ENCODE measurements around the gene BMAL2. TPM values are rescaled to one million over a fixed set of nuclear protein-coding genes. Genes with fewer than 3 reads are reported as not detected.

The BMAL2 gene
- total and polyA plus RNA-seq, 12 donors, result 0.40 to 2.5 (median 1.1) TPM

GRCh38 chr12:27361372-27361771, 28.7 kb downstream of the BMAL2 start:
- WGBS, 4 donors, result 87 to 91% (median 88%) methylated on average over 2 of the region's 2 CpGs
- Histone ChIP-seq H3K4me3 (no peak overlapping the region), H3K4me1 (replicated peaks in 1 of 2) (no peaks in the 10 kb centered on the region), H3K27ac (no peak overlapping the region), H3K27me3 (no peaks in the 10 kb centered on the region), H3K36me3 (replicated peaks in 1 of 2) (no peaks in the 10 kb centered on the region), H3K9me3 (replicated peaks in 1 of 3) (no peaks in the 10 kb centered on the region)
- no peak for DNase-seq
- TF ChIP-seq CTCF (IDR thresholded peaks at IDR 0.05) (no peak), POLR2A (IDR thresholded peaks at IDR 0.05) (no peak)
- intact Hi-C loops (cut with DNase I), result no loop called here

- WGBS, 4 donors, result 57 to 76% (median 63%) methylated on average over 3 of the region's 3 CpGs
- DNase-seq, result no peak
- H3K27me3 ChIP-seq, result no peaks in the 10 kb centered on the region
Measured at GRCh38 chr12:27366621-27367020, 34.0 kb downstream of the BMAL2 start.

GRCh38 chr12:27367078-27367477, 34.4 kb downstream of the BMAL2 start:
- H3K27ac ChIP-seq, result no peak overlapping the region
- TF ChIP-seq CTCF (IDR thresholded peaks at IDR 0.05), result no peak
- TF ChIP-seq POLR2A (IDR thresholded peaks at IDR 0.05), result no peak
- no peaks in the 10 kb centered on the region for H3K36me3 ChIP-seq (replicated peaks in 1 of 2)
- DNase-seq, result no peak
- no peaks in the 10 kb centered on the region for H3K4me1 ChIP-seq (replicated peaks in 1 of 2)
- intact Hi-C loops (cut with DNase I), result no loop called here
- no peaks in the 10 kb centered on the region for H3K9me3 ChIP-seq (replicated peaks in 1 of 3)
- 75 to 82% (median 79%) methylated on average over 6 of the region's 6 CpGs for WGBS, 4 donors
- no peaks in the 10 kb centered on the region for H3K27me3 ChIP-seq
- H3K4me3 ChIP-seq, result no peak overlapping the region

More at GRCh38 chr12:27366621-27367020, 34.0 kb downstream of the BMAL2 start:
- H3K27ac ChIP-seq, result no peak overlapping the region
- intact Hi-C loops (cut with DNase I), result no loop called here
- H3K4me3 ChIP-seq, result no peak overlapping the region
- H3K4me1 ChIP-seq (replicated peaks in 1 of 2), result no peaks in the 10 kb centered on the region
- H3K36me3 ChIP-seq (replicated peaks in 1 of 2), result no peaks in the 10 kb centered on the region
- no peak for TF ChIP-seq CTCF (IDR thresholded peaks at IDR 0.05)
- TF ChIP-seq POLR2A (IDR thresholded peaks at IDR 0.05), result no peak
- no peaks in the 10 kb centered on the region for H3K9me3 ChIP-seq (replicated peaks in 1 of 3)

- H3K36me3 ChIP-seq (replicated peaks in 1 of 2), result no peaks in the 10 kb centered on the region
- H3K9me3 ChIP-seq (replicated peaks in 1 of 3), result no peaks in the 10 kb centered on the region
- WGBS, 4 donors, result 68 to 78% (median 75%) methylated on average over 9 of the region's 9 CpGs
- intact Hi-C loops (cut with DNase I), result no loop called here
- H3K27ac ChIP-seq, result no peak overlapping the region
- no peaks in the 10 kb centered on the region for H3K4me1 ChIP-seq (replicated peaks in 1 of 2)
- TF ChIP-seq CTCF (IDR thresholded peaks at IDR 0.05) (no peak), POLR2A (IDR thresholded peaks at IDR 0.05) (no peak)
- no peak for DNase-seq
- no peaks in the 10 kb centered on the region for H3K27me3 ChIP-seq
- H3K4me3 ChIP-seq, result no peak overlapping the region
Measured at GRCh38 chr12:27382171-27382795, 49.6 kb downstream of the BMAL2 start.

Other genes with a start within 250 kb of the BMAL2 start
- 100 to 1,000 TPM in 1 of 9 donors, 10 to 100 TPM in 8; 12.5 to 298 (median 25.6) TPM for gene STK38L, start 88.5 kb upstream of the BMAL2 start, total RNA-seq
- gene STK38L, start 88.5 kb upstream of the BMAL2 start, polyA plus RNA-seq, result 10 to 100 TPM; 10.2 to 15.4 (median 10.9) TPM
- gene SMCO2, start 113.9 kb downstream of the BMAL2 start, total RNA-seq, result under 1 TPM in 2 of 9 donors, not detected in 7; 0.42 to 0.54 TPM
- under 1 TPM in 2 of 3 donors, not detected in 1; 0.57 to 0.88 TPM for gene SMCO2, start 113.9 kb downstream of the BMAL2 start, polyA plus RNA-seq
- gene PPFIBP1, start 191.4 kb downstream of the BMAL2 start, total RNA-seq, result 100 to 1,000 TPM in 4 of 9 donors, 10 to 100 TPM in 5; 53.3 to 123 (median 95.5) TPM
- 10 to 100 TPM in 2 of 3 donors, 1 to 10 TPM in 1; 9.6 to 27.7 (median 24.4) TPM for gene PPFIBP1, start 191.4 kb downstream of the BMAL2 start, polyA plus RNA-seq